Osteoblast (primary cell): ENCODE results near the gene PSMD14. TPM values are rescaled to one million over a fixed set of nuclear protein-coding genes. Genes with fewer than 3 reads are reported as not detected.
"Not testable (repeated sequence)": the region's sequence is repeated elsewhere in the genome, so short reads cannot be mapped to it uniquely, and the experiment has no call there.

ENCODE experiments used
- DNase-seq: peaks from one replicate; pipeline ENCODE4 v3.0.0; 2011; ENCODE audit warnings: low spot score, mixed read lengths; ENCODE audit not compliant: insufficient read length; ENCODE audit errors: missing footprints
- H2AFZ ChIP-seq: 2 replicates; pipeline ENCODE4 v1.6.0; 2011; ENCODE audit warnings: mild to moderate bottlenecking, low read length
- H3K27ac ChIP-seq: 2 replicates; pipeline ENCODE4 v1.5.1; 2011; ENCODE audit warnings: mild to moderate bottlenecking, low read depth, low read length, moderate library complexity
- H3K27me3 ChIP-seq: 2 replicates; pipeline ENCODE4 v1.6.0; 2012; ENCODE audit warnings: mild to moderate bottlenecking, control low read depth, inconsistent platforms, low read length, moderate library complexity; ENCODE audit not compliant: insufficient read depth
- H3K36me3 ChIP-seq: 2 replicates; pipeline ENCODE4 v1.5.1; 2011; ENCODE audit warnings: mild to moderate bottlenecking, low read length, control low read depth, moderate library complexity; ENCODE audit not compliant: insufficient read depth
- H3K4me1 ChIP-seq: 2 replicates; pipeline ENCODE4 v1.5.1; 2011; ENCODE audit warnings: mild to moderate bottlenecking, low read length, control low read depth, moderate library complexity; ENCODE audit not compliant: insufficient read depth
- H3K4me2 ChIP-seq: 2 replicates; pipeline ENCODE4 v1.6.0; 2011; ENCODE audit warnings: mild to moderate bottlenecking, low read length; ENCODE audit not compliant: insufficient read depth
- H3K4me3 ChIP-seq: fragments of 200-600 bp; sonication (generic); 3 replicates; pipeline ENCODE4 v1.5.1; 2012; ENCODE audit warnings: mild to moderate bottlenecking, low read length, inconsistent platforms; ENCODE audit not compliant: insufficient read depth
- H3K79me2 ChIP-seq: 2 replicates; pipeline ENCODE4 v1.6.0; 2012; ENCODE audit warnings: mild to moderate bottlenecking, low read length, control low read depth, inconsistent platforms; ENCODE audit not compliant: insufficient read depth
- H3K9me3 ChIP-seq: 2 replicates; pipeline ENCODE4 v1.5.1; 2011; ENCODE audit warnings: low read depth, low read length, control low read depth
- H4K20me1 ChIP-seq: 2 replicates; pipeline ENCODE4 v1.6.0; 2012; ENCODE audit warnings: mild to moderate bottlenecking, low read length, control low read depth; ENCODE audit not compliant: insufficient read depth
- total RNA-seq: library from RNA; depleted of rRNA; stranded (reverse); fragments of >200 nt; gene quantifications from 2 replicates; pipeline ENCODE4 v1.2.3, GENCODE V29; 2012
- TF ChIP-seq, protein P1 (sequence below): IDR thresholded peaks from 2 replicates; pipeline ENCODE4 v1.5.1; 2011; ENCODE audit warnings: mild to moderate bottlenecking, low read depth, low read length, moderate library complexity; ENCODE audit errors: extremely low read depth

Gene PSMD14
- total RNA-seq, 1 donor, result 74.2 TPM

DNA sequence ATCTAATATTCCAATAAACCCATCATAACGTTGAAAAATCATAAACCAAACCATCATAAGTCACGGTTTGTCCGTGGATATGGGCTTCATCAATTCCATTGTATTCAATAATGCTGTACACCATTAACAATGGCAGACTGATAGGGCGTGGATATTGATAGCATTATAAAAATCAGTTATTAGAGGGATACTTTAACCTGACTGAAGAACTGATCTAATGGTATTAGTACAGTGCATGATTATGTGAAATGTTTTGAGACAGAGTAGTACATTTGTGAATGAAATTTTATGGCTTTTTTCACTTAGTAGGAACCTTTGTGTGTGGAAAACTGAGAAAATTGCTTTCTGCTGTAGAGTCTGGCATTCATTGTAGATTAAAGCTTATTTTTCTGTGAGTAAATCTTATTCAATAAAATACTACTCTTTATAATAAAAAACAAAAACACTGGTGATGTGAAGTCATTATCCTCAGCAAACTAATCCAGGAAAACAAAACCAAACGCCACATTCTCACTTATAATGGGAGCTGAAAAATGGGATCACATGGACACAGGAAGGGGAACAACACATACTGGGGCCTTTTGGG lies 28.9 kb upstream of the PSMD14 start:
- not testable (repeated sequence) for DNase-seq, H3K4me2 ChIP-seq, H3K36me3 ChIP-seq, H3K27me3 ChIP-seq, H3K4me1 ChIP-seq, H2AFZ ChIP-seq, H3K4me3 ChIP-seq, H3K9me3 ChIP-seq, H3K79me2 ChIP-seq, H3K27ac ChIP-seq, H4K20me1 ChIP-seq

DNA sequence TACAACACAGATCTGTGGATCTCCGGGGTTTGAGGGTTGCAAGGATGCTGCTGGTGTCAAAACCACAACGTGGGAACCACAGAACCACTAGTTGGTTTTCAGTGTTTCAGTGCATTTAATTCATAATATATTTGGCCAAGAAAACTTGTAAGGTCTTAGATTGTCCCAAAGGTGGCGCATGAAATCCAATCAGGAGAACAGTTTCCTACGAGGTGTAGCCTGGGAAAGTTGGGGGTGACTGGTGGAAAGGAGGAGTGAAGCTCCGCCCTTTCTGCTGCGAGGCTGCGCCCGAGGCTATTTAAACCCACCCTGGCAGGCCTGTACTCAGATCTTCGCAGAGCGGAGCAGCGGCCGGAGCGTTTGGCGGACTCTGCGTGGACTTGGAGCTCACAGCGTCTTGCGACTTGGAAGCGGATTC lies 27.3 kb upstream of the PSMD14 start:
- DNase-seq, H4K20me1 ChIP-seq, H2AFZ ChIP-seq, H3K4me1 ChIP-seq, H3K4me2 ChIP-seq, H3K36me3 ChIP-seq, H3K27me3 ChIP-seq, H3K4me3 ChIP-seq, H3K27ac ChIP-seq, H3K79me2 ChIP-seq, H3K9me3 ChIP-seq: not testable (repeated sequence)
- TF ChIP-seq, protein P1, sequence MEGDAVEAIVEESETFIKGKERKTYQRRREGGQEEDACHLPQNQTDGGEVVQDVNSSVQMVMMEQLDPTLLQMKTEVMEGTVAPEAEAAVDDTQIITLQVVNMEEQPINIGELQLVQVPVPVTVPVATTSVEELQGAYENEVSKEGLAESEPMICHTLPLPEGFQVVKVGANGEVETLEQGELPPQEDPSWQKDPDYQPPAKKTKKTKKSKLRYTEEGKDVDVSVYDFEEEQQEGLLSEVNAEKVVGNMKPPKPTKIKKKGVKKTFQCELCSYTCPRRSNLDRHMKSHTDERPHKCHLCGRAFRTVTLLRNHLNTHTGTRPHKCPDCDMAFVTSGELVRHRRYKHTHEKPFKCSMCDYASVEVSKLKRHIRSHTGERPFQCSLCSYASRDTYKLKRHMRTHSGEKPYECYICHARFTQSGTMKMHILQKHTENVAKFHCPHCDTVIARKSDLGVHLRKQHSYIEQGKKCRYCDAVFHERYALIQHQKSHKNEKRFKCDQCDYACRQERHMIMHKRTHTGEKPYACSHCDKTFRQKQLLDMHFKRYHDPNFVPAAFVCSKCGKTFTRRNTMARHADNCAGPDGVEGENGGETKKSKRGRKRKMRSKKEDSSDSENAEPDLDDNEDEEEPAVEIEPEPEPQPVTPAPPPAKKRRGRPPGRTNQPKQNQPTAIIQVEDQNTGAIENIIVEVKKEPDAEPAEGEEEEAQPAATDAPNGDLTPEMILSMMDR, result peak; percentile 27

DNA sequence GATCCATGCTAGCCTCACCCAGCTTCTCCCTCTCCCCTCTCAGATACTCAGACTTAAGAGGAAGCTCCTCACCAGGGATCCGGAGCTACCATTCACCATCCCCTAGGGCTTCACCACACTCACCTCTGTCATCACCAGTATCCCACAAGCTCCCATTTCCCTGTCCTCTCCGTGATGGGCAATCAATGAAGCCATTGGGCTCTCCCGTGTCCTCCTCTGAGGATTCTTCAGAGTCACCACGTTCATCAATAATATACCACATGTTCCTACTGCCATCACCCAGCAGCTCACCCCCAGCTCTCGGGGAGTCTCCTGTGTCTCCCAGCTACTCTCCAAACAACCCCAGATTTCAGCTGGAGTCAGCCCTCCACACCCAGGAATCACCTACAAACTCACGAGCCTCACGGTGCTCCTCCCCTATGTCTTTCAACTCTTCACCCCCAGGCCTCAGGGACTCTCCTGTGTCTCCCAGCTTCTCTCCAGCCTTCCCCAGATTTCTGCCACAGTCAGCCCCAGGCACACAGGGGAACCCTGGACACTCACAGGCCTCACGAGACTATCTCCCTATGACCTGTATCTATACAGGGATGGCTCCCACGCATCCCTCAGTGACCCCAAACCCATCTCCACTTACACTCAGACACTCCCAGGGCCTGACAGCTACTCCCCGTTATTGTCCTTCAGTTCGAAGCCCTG lies 26.5 kb upstream of the PSMD14 start:
- not testable (repeated sequence) for H3K27ac ChIP-seq, H4K20me1 ChIP-seq, H3K79me2 ChIP-seq, H2AFZ ChIP-seq, H3K4me2 ChIP-seq, H3K27me3 ChIP-seq, H3K4me3 ChIP-seq, H3K36me3 ChIP-seq, H3K9me3 ChIP-seq, DNase-seq, H3K4me1 ChIP-seq

DNA sequence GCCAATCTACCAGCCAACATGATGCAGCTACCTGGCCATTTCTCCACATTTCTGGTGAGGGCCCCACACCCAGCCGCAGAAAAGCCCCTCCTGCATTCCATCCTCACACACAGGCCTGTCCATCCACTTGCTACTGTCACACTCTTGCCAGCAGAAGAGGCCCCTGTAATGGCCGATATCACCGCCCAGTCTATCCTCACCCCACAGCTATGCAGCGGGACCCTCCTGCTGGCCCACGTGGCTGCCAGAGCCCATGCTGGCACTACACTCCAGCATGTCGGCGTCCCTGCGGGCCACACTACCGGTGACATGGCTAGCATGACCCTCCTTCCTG lies 25.9 kb upstream of the PSMD14 start:
- H3K4me2 ChIP-seq, H4K20me1 ChIP-seq, H3K79me2 ChIP-seq, H3K36me3 ChIP-seq, DNase-seq, H3K9me3 ChIP-seq, H3K4me1 ChIP-seq, H3K27me3 ChIP-seq, H2AFZ ChIP-seq, H3K4me3 ChIP-seq, H3K27ac ChIP-seq: not testable (repeated sequence)

DNA sequence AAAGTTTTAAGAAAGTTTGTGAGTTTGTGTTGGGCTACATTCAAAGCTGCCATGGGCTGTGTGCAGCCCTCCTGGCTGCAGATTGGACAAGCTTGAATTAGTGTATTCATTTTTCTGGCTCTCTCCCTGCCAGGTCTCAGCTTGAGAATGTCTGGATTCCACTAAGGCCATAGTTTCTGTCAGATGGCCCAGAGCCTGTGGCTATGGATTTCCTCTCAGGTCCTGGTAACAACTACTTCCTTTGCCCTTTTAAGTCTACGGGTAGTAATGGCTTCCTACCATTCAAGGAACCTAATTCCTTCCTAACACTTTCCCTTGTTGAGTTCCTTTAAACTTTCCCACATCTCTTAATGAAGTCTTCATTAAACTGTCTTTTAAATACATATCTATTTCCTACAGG lies 24.3 kb upstream of the PSMD14 start:
- TF ChIP-seq, protein P1, result no peak
- H4K20me1 ChIP-seq, result no peaks in the 10 kb centered on the region
- no peak overlapping the region for H3K27ac ChIP-seq
- no peak overlapping the region for H3K4me2 ChIP-seq
- no peaks in the 10 kb centered on the region for H3K79me2 ChIP-seq
- no peaks in the 10 kb centered on the region for H3K9me3 ChIP-seq
- no peak overlapping the region for H2AFZ ChIP-seq
- no peaks in the 10 kb centered on the region for H3K4me1 ChIP-seq
- no peaks in the 10 kb centered on the region for H3K27me3 ChIP-seq
- H3K36me3 ChIP-seq, result no peaks in the 10 kb centered on the region
- peak; percentile 73 for DNase-seq
- no peak overlapping the region for H3K4me3 ChIP-seq
